ENCODE measurements around the gene USP48.
A peak's percentile ranks its signal among the peaks of the same experiment; 100 is the strongest.
"Not testable (repeated sequence)": the region's sequence is repeated elsewhere in the genome, so short reads cannot be mapped to it uniquely, and the experiment has no call there.

USP48 gene

DNA sequence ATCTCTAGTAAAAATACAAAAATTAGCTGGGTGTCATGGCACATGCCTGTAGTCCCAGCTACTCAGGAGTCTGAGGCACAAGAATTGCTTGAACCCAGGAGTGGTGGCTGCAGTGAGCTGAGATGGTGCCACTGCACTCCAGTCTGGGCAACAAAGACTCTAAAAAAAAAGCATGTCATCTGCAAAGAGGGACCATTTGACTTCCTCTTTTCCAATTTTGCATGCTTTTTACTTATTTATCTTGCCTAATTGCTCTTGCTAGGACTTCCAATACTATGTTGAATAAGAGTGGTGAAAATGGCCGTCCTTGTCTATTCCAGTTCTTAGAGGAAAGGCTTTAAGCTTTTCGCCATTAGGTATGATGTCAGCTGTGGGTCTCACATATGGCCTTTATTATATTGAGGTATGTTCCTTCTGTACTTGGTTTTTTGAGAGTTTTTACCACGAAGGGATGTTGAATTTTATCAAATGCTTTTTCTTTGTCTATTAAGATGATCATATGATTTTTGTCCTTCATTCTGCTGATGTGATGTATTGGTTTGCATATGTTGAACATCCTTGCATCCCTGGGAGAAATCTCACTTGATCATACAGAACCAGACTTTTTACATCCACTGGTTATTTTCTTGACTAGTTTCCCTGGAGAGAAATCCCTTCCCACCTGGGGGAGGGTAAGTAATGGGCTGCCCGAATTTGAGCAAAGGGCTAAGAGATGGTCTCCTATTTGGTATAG, 96.8 kb downstream of the USP48 start:
- DNase-seq = no peak

DNA sequence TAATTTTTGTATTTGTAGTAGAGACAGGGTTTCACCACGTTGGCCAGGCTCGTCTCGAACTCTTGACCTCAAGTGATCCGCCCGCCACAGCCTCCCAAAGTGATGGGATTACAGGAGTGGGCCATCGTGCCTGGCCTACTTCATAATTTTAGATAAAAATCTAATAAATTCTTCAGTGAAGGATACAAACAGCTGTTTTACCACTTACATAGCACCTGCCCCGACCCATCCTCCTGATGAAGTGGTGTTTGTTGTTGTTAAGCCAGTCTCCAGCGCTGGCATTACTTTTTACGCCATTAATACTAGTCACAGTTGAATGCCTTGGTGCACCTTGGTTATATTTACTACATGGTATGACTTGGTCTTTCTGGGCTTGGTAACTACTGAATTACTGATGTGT, 101.5 kb downstream of the USP48 start:
- DNase-seq = no peak

DNA sequence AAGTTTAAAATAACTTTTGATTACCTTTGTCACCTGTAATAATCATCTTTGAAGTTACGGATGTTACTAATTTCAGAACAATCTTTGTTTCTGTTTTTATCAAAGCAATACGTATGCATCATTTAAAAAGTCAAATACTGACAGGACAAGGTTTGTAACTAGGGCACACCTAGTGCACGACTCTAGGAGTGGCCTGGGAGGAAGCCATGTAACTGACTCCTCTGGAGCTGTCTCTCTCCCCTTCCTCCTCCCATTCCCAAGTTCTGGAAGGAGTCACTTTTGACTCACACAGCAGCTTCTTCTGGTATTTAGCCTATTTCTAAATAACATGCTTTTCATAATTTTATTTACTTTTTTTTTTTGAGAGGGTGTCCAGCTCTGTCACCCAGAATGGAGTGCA, 102.0 kb downstream of the USP48 start:
- no peak for DNase-seq

DNA sequence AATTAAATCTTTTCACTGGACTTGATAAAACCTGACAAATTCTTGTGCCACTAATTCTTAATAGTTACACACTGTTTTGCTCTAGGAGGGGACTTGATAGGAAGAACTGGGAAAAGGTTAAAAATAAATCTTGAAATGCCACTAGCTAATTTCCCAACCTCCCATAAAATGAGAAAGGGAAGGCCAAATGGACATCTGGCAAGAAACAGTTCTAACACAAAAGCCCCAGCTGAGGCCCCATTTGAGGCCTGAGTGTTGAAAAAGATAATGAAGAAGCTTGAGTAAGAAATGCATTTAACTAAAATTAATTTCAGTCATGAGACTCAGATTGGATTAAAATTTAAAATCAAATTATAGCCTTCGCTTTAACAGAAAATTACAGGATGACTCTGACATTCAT, 102.6 kb downstream of the USP48 start:
- no peak for DNase-seq

DNA sequence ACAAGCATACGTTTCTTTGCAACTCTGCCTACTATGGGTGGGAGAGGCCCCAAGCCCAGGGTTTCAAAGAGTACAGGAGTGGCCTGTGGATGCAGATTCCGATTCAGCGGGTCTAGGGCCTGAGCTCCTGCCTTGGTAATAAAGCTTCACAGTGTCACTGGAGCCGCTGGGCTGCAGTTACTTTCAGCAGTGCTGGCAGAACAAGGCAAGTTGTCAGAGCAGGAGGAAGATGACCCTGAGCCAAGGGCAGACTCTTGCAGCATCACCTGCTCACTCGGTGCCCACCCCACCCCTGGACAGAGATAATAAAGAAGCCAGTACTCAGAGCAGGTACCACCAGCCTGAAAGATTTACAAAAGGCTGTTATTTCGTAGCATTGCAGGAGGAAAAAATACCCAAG, 105.8 kb downstream of the USP48 start:
- no peak for DNase-seq

DNA sequence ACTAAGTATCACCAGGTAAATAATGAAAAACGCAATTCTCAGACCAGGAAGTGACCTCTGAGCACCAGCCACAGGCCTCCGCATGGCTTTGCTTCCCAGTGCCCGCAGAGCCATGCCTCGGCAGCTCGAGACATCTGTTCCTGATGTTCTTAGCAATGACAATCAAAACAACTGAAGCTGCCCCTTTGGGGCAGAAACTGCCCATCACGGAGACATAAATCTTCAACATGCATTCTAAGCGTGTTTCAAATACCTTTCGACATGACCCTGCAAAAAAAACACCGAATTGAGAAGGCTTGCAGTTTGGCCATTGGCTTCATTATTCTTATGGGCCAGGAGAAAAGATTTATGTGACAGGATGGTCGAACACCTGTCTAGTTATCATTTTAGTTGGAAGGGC, 108.0 kb downstream of the USP48 start:
- DNase-seq = no peak

DNA sequence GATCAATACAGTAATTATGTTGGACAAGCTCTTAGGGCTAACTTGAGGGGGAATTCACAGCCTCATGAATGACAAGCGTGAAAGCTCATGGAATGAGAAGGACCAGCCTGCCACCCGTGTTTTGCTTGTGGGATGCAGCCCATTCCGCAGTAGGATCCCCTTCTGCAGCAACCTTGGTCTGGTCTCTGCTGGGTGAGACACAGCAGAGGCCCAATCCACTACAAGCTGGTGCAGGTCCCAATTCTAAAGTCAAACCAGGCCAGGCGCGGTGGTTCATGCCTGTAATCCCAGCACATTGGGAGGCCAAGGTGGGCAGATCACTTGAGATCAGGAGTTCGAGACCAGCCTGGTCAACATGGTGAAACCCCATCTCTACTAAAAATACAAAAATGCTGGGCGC, 109.1 kb downstream of the USP48 start:
- not testable (repeated sequence) for DNase-seq

DNA sequence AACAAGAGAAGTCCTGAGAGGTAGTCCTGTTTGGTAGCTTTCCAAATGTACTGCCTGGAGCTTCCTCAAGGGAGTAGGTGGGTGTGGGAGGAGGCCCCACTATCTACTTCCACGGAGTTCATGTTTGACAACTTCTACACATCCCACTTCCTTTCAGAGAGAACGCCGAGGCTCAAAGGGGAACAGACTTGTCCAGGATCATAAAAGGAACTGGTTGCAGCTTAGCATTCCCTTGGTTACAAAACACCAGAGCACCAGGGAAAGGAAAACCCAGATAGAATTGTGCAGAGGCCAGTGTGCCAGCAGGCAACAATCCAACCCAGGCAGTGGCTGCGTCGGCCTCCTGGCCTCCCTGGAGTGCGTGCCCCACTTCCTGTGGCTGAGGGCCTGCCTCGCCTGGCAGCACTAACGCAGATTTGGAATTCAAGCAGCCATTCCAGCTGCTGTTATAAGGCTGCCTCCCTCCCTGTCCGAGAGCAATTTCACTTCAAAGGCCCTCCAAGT, 109.6 kb downstream of the USP48 start:
- DNase-seq = no peak

DNA sequence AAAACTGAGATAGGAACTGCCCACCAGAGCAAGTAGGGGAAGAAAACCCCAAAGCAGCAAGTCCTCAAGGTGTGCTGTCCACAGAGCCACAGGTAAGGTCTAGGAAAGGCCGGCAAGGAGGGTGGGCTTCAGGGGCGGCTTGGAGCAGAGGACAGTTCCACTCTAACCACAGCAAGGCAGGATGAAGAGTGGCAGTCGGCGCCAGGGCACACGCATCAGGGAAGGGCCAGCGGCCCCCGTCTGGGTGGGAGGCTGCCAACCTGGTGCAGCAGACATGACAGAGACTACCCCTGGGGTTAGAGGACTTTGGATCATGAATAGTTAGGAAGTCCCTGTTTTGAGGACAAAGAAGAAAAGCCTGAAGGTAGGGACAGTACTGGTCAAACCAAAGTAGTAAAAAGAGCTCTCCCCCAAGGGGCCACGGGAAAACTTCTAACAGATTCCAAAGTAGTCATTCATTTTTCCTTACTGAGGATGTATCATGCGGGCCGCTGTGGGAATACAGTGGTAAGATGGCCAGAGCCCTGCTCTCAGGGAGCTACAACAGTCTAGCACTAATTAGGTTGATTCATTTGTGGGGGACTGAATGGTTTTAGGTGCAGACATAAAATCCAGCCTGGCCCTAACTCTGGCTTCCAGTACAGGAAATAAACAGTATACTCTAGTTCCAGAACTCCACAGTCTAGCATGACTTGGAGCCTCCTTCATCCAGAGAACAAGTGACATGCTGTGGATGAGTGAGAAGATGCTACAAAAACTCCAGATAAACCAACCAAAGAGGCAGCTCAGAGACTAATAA, 110.3 kb downstream of the USP48 start:
- no peak for DNase-seq

DNA sequence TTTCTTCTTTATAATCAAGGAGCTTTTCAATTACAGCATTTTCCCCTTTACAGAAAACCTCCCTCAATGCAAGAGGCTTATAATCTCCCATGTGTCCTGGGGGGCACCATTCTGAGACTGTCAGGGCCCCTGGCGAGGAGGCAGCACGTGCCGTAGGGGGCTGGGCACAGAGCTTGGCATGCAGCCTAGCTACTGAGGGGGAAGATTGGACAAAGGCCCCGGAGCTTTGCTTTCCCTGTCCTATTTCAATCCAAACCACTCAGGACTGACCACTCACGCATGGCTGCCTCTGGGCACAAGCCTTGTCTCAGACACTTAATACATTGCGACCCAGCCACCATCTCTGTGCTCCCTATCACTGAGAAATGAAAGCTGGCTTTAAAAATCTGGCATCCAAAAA, 111.0 kb downstream of the USP48 start:
- no peak for DNase-seq

DNA sequence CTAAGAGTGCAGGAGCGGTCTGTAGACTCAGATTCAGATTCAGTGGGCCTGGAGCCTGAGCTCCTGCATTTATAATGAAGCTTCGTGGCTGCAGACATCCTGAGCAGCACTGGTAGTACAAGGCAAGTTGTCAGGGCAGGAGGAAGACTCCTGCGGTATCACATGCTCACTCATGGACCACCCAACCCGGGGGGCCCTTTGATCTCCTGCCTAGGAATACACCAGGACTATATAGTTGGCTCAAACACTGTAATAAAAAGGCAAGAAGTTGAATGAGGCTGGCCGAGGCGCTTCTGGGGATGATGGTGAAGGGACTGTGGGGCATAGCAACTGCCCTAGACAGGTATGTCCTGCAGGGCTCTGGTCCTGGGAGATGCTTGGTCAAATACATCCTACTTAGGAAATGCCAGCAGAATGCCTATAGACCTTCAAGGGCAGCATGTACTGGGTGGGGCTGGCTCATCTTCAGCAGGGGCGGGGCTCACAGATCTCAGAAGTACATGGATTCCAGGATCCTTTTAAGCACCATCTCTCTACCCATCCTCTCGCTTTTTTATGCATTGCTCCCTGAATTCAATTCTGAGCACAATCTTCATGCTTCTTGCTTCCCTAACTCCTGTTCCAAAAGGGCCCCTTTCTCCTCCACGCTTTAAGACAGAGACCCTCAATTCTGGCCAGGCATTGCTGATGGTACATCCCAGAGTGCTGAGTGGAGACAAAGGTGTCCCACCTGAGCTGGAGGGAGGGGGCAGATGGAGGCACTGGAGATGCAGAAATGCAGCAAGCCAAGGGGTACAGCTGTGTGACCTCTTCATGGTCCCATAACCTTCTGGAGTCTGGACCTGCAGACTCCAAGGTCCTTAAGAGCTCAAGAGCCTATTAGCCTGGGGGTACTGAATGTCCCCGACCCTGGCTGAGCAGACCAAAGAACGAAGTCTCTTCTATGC, 111.7 kb downstream of the USP48 start:
- DNase-seq = no peak

DNA sequence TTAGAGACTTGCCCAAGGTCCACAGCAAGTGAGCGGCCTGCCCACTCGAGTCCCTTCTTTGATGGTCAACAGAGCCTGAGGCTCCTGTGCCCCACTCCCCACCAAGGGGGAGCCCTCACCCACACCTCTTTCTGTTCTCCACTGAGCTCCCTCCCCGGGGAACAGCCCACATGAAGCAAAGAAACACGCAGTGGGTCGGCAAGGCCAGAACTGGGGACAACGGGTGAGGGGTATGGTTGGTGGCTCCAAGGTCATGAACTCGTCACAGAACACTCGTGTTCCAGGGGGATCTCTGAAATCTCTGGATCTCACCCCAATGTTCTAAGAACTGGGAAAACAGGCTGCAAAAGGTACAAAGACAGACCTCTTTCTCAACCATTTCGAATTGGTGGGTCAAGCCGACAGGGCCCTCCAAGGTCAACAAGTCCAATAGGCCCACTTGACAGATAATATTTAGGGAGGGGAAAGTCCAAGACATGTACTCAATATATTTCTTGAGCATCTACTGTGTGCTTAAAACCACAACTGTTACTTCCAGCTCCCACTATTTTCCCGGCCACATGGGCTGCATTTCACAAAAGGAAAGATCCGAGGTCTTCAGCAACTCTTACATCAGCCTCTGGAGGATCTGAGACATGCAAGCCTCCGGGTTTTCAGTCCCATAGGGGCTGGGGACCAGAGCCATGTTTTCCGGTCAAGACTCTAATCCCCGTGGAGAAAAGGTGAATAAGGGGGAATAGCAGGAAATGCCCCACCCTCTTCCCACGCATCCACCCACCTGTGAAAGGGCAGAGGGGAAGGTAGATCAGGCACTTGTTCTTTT, 112.7 kb downstream of the USP48 start:
- DNase-seq = no peak

DNA sequence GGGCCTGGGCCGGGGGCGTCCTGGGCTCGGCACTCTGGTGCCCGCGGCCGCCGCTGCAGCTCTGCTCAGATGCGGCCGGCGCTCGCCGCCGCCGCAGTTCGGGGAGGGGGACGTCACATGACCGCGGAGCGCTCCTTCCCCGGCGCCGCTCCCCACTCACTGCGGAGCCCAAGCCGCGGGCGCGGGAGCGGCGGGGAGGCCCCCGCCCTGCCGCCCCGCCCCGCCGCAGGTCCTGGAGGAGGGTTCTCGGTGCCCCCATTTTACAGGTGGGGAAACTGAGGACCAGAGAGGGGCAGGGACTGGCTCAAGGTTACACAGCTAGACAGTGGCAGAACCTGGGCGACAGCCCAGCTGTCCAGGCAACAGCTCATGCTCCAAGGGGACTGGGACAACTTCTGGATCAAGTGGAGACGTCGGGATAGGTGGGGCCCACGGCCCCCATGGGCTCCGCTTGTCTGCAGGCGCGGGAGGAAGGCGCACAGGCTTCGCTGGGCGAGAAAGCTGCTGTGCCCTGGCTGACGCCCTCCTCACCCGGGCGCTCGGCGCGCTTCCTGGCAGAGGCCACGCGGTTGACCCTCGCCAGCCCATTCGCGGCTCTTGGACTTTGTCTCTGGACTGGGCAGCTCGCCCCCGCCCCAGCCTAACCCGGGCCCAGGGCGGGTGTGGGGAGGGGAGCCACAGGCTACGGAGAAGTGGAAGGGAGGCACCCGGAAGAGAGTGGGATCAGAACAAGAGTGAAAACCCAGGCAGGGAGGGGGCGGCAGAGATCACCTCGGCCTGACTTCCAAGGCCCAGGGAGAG, 113.5 kb downstream of the USP48 start, which contains the start of gene RAP1GAP:
Gene RAP1GAP, minus strand, starts transcription at position 100 of the 801 bp plus-strand sequence. CDS start 49,325 bp downstream, outside the sequence.
- peak in 1 of 2 experiments; percentile 28 for DNase-seq

DNA sequence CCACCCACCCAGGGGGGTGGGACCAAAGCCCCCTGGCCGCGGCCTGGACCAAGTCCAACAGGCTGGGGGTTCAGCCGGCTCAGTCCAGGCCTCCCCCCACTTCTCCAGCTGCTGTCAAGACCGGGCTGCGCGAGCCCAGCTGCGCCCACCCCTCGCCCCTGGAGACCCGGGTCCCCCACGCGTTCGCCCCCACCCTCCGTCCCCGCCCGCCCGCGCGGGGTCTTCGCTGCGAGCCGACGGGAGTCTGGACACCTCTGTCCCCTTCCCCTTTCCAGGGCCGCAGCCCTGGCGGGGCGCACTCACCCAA, 114.0 kb downstream of the USP48 start:
- no peak for DNase-seq

DNA sequence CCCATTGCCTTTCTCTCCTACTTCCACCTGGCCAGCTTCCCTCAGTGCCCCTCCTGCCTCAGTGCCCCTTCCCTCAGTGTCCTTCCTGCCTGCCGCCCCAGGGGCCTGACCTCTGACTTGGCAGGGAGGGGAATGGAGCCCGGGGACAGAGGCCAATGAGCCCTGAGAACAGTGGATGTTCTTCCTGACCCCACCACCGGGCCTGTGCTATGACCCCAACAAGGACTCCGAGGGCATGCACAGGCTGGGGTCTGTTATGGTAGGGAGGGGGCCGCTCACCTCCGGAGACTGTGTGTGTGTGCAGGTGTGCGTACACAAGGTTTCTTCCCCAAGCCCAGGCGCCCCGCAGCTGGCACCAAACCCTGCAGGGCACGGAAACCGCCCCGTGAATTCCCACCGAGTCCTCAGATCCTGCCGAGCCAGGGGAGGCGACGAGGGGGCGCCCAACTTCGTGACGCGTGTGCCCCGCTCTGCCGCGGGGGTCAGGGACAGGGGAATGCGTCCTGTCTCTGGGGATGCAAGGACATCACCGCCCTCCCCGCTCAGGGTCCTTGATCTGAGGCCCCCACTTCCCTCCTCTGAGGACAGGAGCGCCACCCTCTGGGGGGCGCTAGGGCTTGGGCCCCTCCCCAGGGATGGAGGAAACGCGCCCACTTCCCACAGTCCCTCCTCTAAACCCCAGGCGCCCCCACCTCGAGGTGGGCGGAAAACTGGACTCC, 114.6 kb downstream of the USP48 start:
- peak in 1 of 2 experiments; percentile 64 for DNase-seq

DNA sequence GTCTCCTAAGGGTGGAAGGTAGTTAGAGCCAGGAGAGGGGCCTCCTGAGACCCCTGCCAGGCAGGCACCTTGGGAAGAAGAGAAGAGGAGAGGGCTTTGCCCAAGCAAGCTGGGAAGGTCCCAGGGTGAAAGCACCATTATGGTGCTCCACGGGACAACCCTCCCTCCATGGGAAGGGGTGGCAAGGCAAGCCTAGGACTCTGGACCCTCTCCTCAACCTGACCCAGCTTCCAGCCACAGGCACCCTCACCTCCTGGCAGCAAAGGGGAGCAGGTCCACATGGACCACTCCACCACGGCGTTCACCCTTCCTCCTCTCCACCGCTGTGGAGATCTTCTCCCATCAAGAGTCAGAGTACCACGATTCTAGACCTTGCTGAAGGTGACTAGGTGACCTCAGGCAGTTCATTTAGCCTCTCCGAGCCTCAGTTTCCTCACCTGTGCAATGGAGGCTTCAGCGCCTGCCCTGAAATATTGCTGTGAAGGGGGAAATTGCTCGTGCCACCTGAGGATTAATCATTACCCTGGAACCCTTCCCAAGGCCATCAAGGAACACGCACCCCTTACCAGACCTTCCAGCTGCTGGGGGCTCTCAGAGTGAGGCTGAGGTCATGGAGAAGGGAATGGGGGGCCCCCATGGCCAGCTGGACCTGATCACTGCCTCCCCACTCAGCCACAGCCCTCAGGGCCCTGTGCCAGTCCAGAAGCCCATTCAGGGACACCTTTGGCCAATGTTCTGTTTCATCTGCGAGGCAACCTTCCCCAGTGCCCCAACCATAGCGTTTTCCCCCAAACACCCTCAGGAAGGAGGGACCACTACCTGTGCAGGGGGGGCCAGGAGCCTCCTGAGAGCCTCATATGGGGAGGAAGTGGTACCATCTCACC, 115.4 kb downstream of the USP48 start:
- no peak for DNase-seq

DNA sequence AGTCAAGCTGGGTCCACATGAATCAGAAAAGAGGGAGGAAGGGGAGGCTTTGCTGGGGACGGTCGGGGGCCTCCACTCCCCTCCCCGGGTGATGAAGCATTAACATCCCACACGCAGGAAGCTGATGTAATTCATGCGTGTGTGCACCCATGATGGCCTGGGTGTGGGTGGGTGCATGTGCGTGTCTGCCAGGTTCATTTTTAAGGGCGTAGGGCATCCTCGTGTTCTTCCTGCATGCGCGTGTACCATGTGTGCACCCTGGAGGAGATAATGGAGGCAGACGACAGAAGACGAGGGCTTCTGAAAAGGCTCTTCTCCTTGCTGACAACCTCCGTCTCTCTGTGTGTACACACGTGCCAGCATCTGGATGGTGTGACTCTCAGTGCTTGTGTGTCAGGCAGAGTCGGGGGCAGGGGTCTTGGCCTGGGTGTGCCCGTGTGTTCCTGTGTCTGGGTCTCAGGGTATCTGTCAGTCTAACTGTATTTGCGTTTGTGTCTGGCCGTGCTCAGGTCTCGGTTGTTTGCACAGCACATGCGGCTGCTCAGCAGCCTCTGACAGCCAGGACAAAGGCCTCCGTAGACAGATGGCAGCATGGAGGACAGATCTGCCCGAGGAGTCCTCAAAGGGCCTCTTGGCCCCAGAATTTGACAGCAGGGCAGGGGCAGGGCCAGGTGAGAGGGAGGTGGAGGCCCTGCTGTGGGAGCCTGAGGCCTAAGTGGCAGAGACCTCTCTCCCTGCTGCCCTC, 116.2 kb downstream of the USP48 start:
- DNase-seq = no peak

DNA sequence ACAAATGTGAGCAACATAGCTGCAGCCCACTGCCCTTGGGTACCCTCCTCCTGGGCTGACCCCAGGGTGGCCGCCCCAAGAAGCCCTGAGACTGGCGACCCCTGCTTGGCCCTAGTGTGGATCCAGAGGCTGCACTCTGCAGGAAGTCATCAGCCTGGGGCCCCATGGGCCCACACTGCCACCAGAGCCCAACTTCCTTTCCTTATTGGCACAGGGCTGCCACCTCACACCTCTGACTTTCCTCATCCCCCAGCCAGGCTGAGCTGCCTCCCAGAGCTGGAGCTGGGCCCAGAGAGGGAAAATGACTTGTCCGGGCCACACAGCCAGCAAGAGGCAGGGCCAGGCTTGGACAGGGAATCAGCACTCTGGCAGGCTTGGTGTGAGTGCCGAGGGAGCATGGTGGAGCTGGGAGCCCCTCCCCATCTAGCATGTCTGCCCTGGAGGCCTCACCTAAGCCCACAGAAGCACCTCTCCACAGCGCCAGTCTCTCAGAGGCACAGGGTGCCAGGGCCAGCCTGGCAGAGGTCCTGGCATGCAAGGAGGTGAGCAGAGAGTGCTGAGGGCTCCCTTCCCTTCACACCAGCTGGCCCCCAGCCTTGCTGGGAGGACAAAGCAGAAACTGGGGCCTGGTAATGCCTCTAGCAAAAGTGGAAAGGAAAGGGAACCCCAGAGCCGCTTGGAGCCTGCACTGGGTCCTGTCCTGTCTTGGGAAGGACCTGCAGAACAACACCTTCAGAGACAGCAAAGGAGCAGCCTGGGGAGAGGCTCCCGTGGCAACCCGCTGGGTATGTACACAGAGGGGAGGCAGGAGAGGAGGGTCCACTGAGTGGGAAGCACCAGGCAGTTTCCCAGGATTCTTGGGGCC, 117.0 kb downstream of the USP48 start:
- DNase-seq = no peak
